Measurements from ENCODE around the gene NUBP2. TPM values are rescaled to one million over a fixed set of nuclear protein-coding genes. Genes with fewer than 3 reads are reported as not detected.
A peak's percentile ranks its signal among the peaks of the same experiment; 100 is the strongest.

NUBP2 gene
- total and polyA plus RNA-seq, 2 donors (not counting 3 experiments of a cell fraction or from before 2014, with no cell fraction given) = 55.0 to 69.6 TPM

GRCh38 chr16:1777375-1778199 lies 5.2 kb upstream of the NUBP2 start:
- ChIA-PET CTCF (no interaction called here), POLR2A (no interaction called here)
- BruUV-seq (replicated peaks) = no TSS peak
- Histone ChIP-seq H3K79me2 (ENCODE audit: control insufficient read depth, insufficient read depth, low read length) (peaks cover 11% of the 10 kb centered on the region), H3K36me3 (ENCODE audit: control insufficient read depth in 2 of 2, extremely low read depth in 1 of 2, insufficient read depth in 2 of 2, low read length in 2 of 2) (peaks cover 0 to 45% of the 10 kb centered on the region in 2 experiments), H3K4me2 (ENCODE audit: insufficient read depth, low read length) (no peak overlapping the region), H3K27me3 (ENCODE audit: control insufficient read depth in 2 of 2, insufficient read depth in 2 of 2, low read length in 2 of 2) (no peaks in the 10 kb centered on the region), H3K4me3 (replicated peaks in 1 of 3; ENCODE audit: insufficient read depth in 1 of 3, low read depth in 1 of 3, low read length in 3 of 3) (no peak overlapping the region), H3K9me1 (replicated peaks; ENCODE audit: control insufficient read depth, extremely low read depth, insufficient read depth, low read length) (no peaks in the 10 kb centered on the region), H3K9me3 (replicated peaks; ENCODE audit: control insufficient read depth, insufficient read depth, low read length) (no peaks in the 10 kb centered on the region), H3K4me1 (ENCODE audit: control insufficient read depth, extremely low read depth, insufficient read depth, low read length) (peaks cover 16% of the 10 kb centered on the region), H3K9ac (replicated peaks; ENCODE audit: extremely low read depth, insufficient read depth, low read length) (no peak overlapping the region), H2AFZ (ENCODE audit: low read depth, low read length) (no peak overlapping the region), H4K20me1 (replicated peaks; ENCODE audit: control insufficient read depth, extremely low read depth, insufficient read depth, low read length) (no peaks in the 10 kb centered on the region), H3K27ac (ENCODE audit: insufficient read depth, low read depth, low read length) (no peak overlapping the region)
- intact Hi-C loops (cut with micrococcal nuclease) = no loop called here
- dilution Hi-C loops (cut with MboI; ENCODE audit: extremely low pct_ligation_motif_present, low sequenced_read_pairs) = no loop called here
- DNase-seq (ENCODE audit: low read depth, low spot score) = no peak
- no peak for FAIRE-seq
- TF ChIP-seq JUN (IDR thresholded peaks at IDR 0.05; ENCODE audit: borderline replicate concordance, insufficient read depth, insufficient read length, low read depth) (no peak), GATA2 (IDR thresholded peaks at IDR 0.05; ENCODE audit: insufficient read depth, insufficient read length, low read depth, low read length) (no peak), POLR2AphosphoS5 (IDR thresholded peaks at IDR 0.05; ENCODE audit: insufficient read depth, low read depth, low read length) (peak; percentile 30), EZH2 (IDR thresholded peaks at IDR 0.05; ENCODE audit: borderline replicate concordance, low read depth, low read length, severe bottlenecking) (no peak), POLR2A (IDR thresholded peaks at IDR 0.05; ENCODE audit: low read depth, low read length) (peak; percentile 17), FOS (IDR thresholded peaks at IDR 0.05; ENCODE audit: borderline replicate concordance, insufficient read depth, low read length) (no peak), MYC (IDR thresholded peaks at IDR 0.05; ENCODE audit: low read depth, low read length) (no peak)
- TF ChIP-seq, protein P1, sequence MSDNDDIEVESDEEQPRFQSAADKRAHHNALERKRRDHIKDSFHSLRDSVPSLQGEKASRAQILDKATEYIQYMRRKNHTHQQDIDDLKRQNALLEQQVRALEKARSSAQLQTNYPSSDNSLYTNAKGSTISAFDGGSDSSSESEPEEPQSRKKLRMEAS (IDR thresholded peaks at IDR 0.05; ENCODE audit: insufficient read depth, insufficient read length) = no peak
- TF ChIP-seq, protein P2, sequence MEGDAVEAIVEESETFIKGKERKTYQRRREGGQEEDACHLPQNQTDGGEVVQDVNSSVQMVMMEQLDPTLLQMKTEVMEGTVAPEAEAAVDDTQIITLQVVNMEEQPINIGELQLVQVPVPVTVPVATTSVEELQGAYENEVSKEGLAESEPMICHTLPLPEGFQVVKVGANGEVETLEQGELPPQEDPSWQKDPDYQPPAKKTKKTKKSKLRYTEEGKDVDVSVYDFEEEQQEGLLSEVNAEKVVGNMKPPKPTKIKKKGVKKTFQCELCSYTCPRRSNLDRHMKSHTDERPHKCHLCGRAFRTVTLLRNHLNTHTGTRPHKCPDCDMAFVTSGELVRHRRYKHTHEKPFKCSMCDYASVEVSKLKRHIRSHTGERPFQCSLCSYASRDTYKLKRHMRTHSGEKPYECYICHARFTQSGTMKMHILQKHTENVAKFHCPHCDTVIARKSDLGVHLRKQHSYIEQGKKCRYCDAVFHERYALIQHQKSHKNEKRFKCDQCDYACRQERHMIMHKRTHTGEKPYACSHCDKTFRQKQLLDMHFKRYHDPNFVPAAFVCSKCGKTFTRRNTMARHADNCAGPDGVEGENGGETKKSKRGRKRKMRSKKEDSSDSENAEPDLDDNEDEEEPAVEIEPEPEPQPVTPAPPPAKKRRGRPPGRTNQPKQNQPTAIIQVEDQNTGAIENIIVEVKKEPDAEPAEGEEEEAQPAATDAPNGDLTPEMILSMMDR (IDR thresholded peaks at IDR 0.05; ENCODE audit: extremely low read depth in 1 of 2, insufficient read depth in 1 of 2, low read depth in 1 of 2, low read length in 2 of 2) = no peak
